Measurements from ENCODE around the gene LILRA5. TPM values are rescaled to one million over a fixed set of nuclear protein-coding genes. Genes with fewer than 3 reads are reported as not detected.

The LILRA5 gene
- total and polyA plus RNA-seq, 2 of the 4 experiments (the other 2 are of a cell fraction), result not detected

DNA sequence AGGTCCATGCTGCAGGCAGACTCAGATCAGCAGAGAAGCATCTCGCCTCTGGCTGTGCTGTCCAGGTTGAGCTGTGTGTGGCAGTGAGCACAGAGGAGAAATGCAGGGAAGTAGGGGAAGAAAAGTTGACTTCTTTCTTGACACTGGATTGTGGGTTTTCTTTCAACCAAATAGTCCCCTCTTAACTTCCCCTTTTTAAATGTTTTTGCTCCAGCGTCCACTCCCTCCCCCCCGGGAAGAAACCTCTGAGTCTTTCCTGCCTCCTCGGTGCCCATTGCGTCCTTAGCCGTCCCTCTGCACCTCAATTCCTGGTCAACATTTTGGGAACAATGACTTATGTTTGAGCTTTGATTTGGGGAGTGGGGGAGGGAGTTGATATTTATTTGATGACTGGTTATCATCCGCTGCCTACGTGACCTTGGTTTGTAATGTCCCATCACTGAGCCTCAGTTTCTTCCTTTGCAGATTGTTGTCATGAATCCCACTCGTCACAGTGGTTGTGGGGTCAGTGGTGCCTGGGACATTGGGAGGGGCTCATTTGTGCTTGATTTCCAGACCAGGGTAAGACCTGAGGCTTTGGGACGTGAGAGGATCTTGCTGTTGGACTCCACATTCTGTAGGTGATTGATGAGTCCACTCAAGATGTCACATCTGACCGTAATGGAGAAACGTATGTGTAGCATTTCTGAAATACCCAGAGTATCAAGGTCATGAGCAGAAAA, 31.8 kb downstream of the LILRA5 start, which contains the start of gene LILRB2:
TSS of gene LILRB2 (minus strand) at position 104 of the 722 bp plus-strand sequence. CDS start 614 bp downstream, outside the sequence.
- H3K4ac ChIP-seq (ENCODE audit: low read depth, low read length), result no peak within 1 kb of the TSS
- H2BK5ac ChIP-seq (ENCODE audit: low read depth, low read length, poor library complexity, severe bottlenecking), result no peak within 1 kb of the TSS
- H3K23ac ChIP-seq (ENCODE audit: low read depth, low read length), result no peak within 1 kb of the TSS
- H3K79me1 ChIP-seq (ENCODE audit: low read depth in 1 of 2, low read length in 2 of 2), result no peaks in the 10 kb centered on the region
- no peak within 1 kb of the TSS for H4K8ac ChIP-seq (ENCODE audit: low read depth in 2 of 2, low read length in 2 of 2)
- CTCF ChIA-PET, result no interaction called here
- WGBS, 2 experiments (ENCODE audit: extremely low coverage in 2 of 2, insufficient read length in 1 of 2), result 60% methylated on average over 4 of the region's 12 CpGs; no CpG with 5 or more reads in 1 of the 2 experiments
- H3K27me3 ChIP-seq (ENCODE audit: control insufficient read depth, insufficient read depth, low read length), result peaks cover 2% of the 10 kb centered on the region; the same call in 1 of the 2 replicates
- no peak within 1 kb of the TSS for H3K14ac ChIP-seq (replicated peaks; ENCODE audit: low read depth, low read length)
- no peak within 1 kb of the TSS for H3K18ac ChIP-seq (ENCODE audit: low read depth, low read length)
- H4K5ac ChIP-seq (ENCODE audit: low read depth, low read length), result no peak within 1 kb of the TSS
- TF ChIP-seq BHLHE40 (IDR thresholded peaks at IDR 0.05; ENCODE audit: low read depth, low read length), result no peak
- TF ChIP-seq, protein P1, sequence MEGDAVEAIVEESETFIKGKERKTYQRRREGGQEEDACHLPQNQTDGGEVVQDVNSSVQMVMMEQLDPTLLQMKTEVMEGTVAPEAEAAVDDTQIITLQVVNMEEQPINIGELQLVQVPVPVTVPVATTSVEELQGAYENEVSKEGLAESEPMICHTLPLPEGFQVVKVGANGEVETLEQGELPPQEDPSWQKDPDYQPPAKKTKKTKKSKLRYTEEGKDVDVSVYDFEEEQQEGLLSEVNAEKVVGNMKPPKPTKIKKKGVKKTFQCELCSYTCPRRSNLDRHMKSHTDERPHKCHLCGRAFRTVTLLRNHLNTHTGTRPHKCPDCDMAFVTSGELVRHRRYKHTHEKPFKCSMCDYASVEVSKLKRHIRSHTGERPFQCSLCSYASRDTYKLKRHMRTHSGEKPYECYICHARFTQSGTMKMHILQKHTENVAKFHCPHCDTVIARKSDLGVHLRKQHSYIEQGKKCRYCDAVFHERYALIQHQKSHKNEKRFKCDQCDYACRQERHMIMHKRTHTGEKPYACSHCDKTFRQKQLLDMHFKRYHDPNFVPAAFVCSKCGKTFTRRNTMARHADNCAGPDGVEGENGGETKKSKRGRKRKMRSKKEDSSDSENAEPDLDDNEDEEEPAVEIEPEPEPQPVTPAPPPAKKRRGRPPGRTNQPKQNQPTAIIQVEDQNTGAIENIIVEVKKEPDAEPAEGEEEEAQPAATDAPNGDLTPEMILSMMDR (conservative IDR thresholded peaks at IDR 0.05; ENCODE audit: low read depth, low read length), result no peak
- no peak for TF ChIP-seq RCOR1 (IDR thresholded peaks at IDR 0.05; ENCODE audit: insufficient replicate concordance, low read length)
- no peak for TF ChIP-seq POLR2A (IDR thresholded peaks at IDR 0.05; ENCODE audit: low read depth, low read length)
- TF ChIP-seq MAZ (IDR thresholded peaks at IDR 0.05; ENCODE audit: borderline replicate concordance, low read depth, low read length), result no peak
- no peak for TF ChIP-seq MXI1 (IDR thresholded peaks at IDR 0.05; ENCODE audit: borderline replicate concordance, low read depth, low read length)
- TF ChIP-seq, protein P2, sequence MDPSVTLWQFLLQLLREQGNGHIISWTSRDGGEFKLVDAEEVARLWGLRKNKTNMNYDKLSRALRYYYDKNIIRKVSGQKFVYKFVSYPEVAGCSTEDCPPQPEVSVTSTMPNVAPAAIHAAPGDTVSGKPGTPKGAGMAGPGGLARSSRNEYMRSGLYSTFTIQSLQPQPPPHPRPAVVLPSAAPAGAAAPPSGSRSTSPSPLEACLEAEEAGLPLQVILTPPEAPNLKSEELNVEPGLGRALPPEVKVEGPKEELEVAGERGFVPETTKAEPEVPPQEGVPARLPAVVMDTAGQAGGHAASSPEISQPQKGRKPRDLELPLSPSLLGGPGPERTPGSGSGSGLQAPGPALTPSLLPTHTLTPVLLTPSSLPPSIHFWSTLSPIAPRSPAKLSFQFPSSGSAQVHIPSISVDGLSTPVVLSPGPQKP (IDR thresholded peaks at IDR 0.05; ENCODE audit: borderline replicate concordance, low read depth, low read length), result no peak
- TF ChIP-seq CHD1 (IDR thresholded peaks at IDR 0.05; ENCODE audit: low read depth, low read length), result no peak
- TF ChIP-seq RFX5 (IDR thresholded peaks at IDR 0.05; ENCODE audit: low read depth, low read length), result no peak
- TF ChIP-seq, protein P3, sequence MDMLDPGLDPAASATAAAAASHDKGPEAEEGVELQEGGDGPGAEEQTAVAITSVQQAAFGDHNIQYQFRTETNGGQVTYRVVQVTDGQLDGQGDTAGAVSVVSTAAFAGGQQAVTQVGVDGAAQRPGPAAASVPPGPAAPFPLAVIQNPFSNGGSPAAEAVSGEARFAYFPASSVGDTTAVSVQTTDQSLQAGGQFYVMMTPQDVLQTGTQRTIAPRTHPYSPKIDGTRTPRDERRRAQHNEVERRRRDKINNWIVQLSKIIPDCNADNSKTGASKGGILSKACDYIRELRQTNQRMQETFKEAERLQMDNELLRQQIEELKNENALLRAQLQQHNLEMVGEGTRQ (IDR thresholded peaks at IDR 0.05; ENCODE audit: low read depth, low read length), result no peak
- TF ChIP-seq MAFK (IDR thresholded peaks at IDR 0.05; ENCODE audit: low read depth, low read length), result no peak
- TF ChIP-seq NFE2L2 (IDR thresholded peaks at IDR 0.05; ENCODE audit: low read depth, low read length), result no peak
- TF ChIP-seq SMC3 (IDR thresholded peaks at IDR 0.05; ENCODE audit: low read depth, low read length), result no peak
- no peak for TF ChIP-seq CEBPB (IDR thresholded peaks at IDR 0.05; ENCODE audit: low read depth, low read length)
- TF ChIP-seq RAD21 (IDR thresholded peaks at IDR 0.05; ENCODE audit: low read length), result no peak
- TF ChIP-seq FOS (IDR thresholded peaks at IDR 0.05; ENCODE audit: low read depth, low read length), result no peak
- no peak for ATAC-seq (ENCODE audit: low read depth)
- H3K4me1 ChIP-seq (ENCODE audit: control insufficient read depth, insufficient read depth, low read length), result no peaks in the 10 kb centered on the region
- H2BK15ac ChIP-seq (ENCODE audit: low read depth, low read length), result no peak within 1 kb of the TSS
- no peak within 1 kb of the TSS for H3K4me3 ChIP-seq (ENCODE audit: insufficient read depth, low read depth, low read length)
- intact Hi-C loops (cut with micrococcal nuclease) (no loop called here), in situ Hi-C loops (cut with MboI; ENCODE audit: low sequenced_read_pairs) (loop anchor here (5.0 kb wide), 1 partner anchor 351 kb away; the partner anchor contains the start of gene LILRB1), dilution Hi-C loops (cut with HindIII; ENCODE audit: low sequenced_read_pairs, unreplicated experiment) (no loop called here)
- H3K27ac ChIP-seq (ENCODE audit: insufficient read depth, low read length), result no peak within 1 kb of the TSS
- H3K56ac ChIP-seq (ENCODE audit: extremely low read depth, insufficient read depth, low read length), result no peak within 1 kb of the TSS
- no peak within 1 kb of the TSS for H3K4me2 ChIP-seq (ENCODE audit: low read depth, low read length)
- no peak for DNase-seq
- no peak within 1 kb of the TSS for H2BK20ac ChIP-seq (ENCODE audit: low read depth, low read length)
- no TSS peak for BruUV-seq (replicated peaks)
- H4K20me1 ChIP-seq (ENCODE audit: insufficient read depth, low read length), result no peaks in the 10 kb centered on the region
- H2AK5ac ChIP-seq (ENCODE audit: low read depth, low read length), result no peak within 1 kb of the TSS
- H3K36me3 ChIP-seq (ENCODE audit: control insufficient read depth, insufficient read depth, low read length), result no peaks in the 10 kb centered on the region
- H3K9me3 ChIP-seq (ENCODE audit: control insufficient read depth, insufficient read depth, low read length), result no peaks in the 10 kb centered on the region
- no peak within 1 kb of the TSS for H2AFZ ChIP-seq (replicated peaks; ENCODE audit: low read length, poor library complexity)
- H2AK9ac ChIP-seq (replicated peaks; ENCODE audit: low read depth, low read length, poor library complexity), result no peak within 1 kb of the TSS
- H3K9me1 ChIP-seq (ENCODE audit: insufficient read depth, low read length), result no peaks in the 10 kb centered on the region
- no peak within 1 kb of the TSS for H2BK120ac ChIP-seq (ENCODE audit: low read depth, low read length)
- no peak within 1 kb of the TSS for H4K91ac ChIP-seq (ENCODE audit: insufficient read depth, low read depth, low read length)
- POLR2A ChIA-PET (ENCODE audit: unreplicated experiment), result no interaction called here
- H3K9ac ChIP-seq (ENCODE audit: low read depth, low read length), result no peak within 1 kb of the TSS

Measured in IMR-90 (cell line).